Esophagus muscularis mucosa (tissue), 4 donors: Measurements from ENCODE around the gene RTN4. TPM values are rescaled to one million over a fixed set of nuclear protein-coding genes. Genes with fewer than 3 reads are reported as not detected.

ENCODE experiments used
- DNase-seq: peaks from one replicate; pipeline ENCODE4 v3.0.0-alpha.2; 2017; ENCODE audit errors: extremely low spot score
- H3K27ac ChIP-seq, 4 donors: fragments of 200-600 bp; sonication (generic); replicated peaks in 1 of 4; 1 replicate in 3 of 4; 2 replicates in 1 of 4; pipeline ENCODE4 v1.5.1; 2016 to 2019; ENCODE audit warnings: mild to moderate bottlenecking in 1 of 4
- H3K27me3 ChIP-seq, 4 donors: fragments of 200-600 bp; sonication (generic); one replicate each; pipeline versions ENCODE4 v1.5.1 to v1.6.0; 2016 to 2019
- H3K36me3 ChIP-seq, 4 donors: fragments of 200-600 bp; sonication (generic); one replicate each; pipeline ENCODE4 v1.5.1; 2016 to 2019
- H3K4me1 ChIP-seq, 4 donors: fragments of 200-600 bp; sonication (generic); one replicate each; pipeline ENCODE4 v1.5.1; 2016 to 2019
- H3K4me3 ChIP-seq, 4 donors: fragments of 200-600 bp; sonication (generic); 1 replicate in 2 of 4; 2 replicates in 2 of 4; pipeline ENCODE4 v1.5.1; 2016 to 2019; ENCODE audit warnings: mild to moderate bottlenecking in 4 of 4, moderate library complexity in 1 of 4
- H3K9me3 ChIP-seq, 4 donors: fragments of 200-600 bp; sonication (generic); 1 replicate in 3 of 4; 2 replicates in 1 of 4; pipeline ENCODE4 v1.5.1; 2016 to 2019
- CTCF ChIP-seq, 3 experiments: fragments of 200-600 bp in 2 of 3; fragments of 450-650 bp in 1 of 3; sonication (generic) in 2 of 3; IDR thresholded peaks; one replicate each; pipeline ENCODE4 v1.5.1; 2017 to 2019; ENCODE audit warnings: antibody characterized with exemption in 3 of 3, mild to moderate bottlenecking in 2 of 3, moderate library complexity in 1 of 3
- EP300 ChIP-seq: sonication (generic); formaldehyde crosslinking; IDR thresholded peaks from one replicate; pipeline ENCODE4 v1.6.1; 2017; ENCODE audit warnings: antibody characterized with exemption
- POLR2A ChIP-seq: fragments of 450-650 bp; IDR thresholded peaks from one replicate; pipeline ENCODE4 v1.6.1; 2017; ENCODE audit warnings: antibody characterized with exemption, moderate library complexity, mild to moderate bottlenecking, low read depth
- POLR2AphosphoS5 ChIP-seq, 2 donors: sonication (generic); formaldehyde crosslinking; IDR thresholded peaks; one replicate each; pipeline ENCODE4 v1.6.1; 2017; ENCODE audit warnings: antibody characterized with exemption in 2 of 2
- WGBS: methylation state at CpG from one replicate; pipeline ENCODE4 v1.1.5; 2018; 5-methylcytosine and 5-hydroxymethylcytosine counted together
- intact Hi-C: fragments of 100-400 bp; cut with DNase I; formaldehyde crosslinking; loops from one replicate; pipeline ENCODE4 v1.15.1; 2023
- total RNA-seq, 4 donors: library from RNA; depleted of rRNA; stranded (reverse); fragments of >200 nt; gene quantifications; one replicate each; pipeline versions ENCODE4 v1.1.0 to v1.2.1, GENCODE V29; 2016

RTN4 gene
- total RNA-seq, 4 donors from 2014 or later = 214 to 272 (median 251) TPM

- H3K27me3 ChIP-seq = no peaks in the 10 kb centered on the region
- H3K9me3 ChIP-seq = no peaks in the 10 kb centered on the region
- H3K27ac ChIP-seq = no peak overlapping the region
- no peak for TF ChIP-seq POLR2A
- TF ChIP-seq EP300 = no peak
- TF ChIP-seq CTCF (IDR thresholded peaks at IDR 0.05) = no peak
- no peak for TF ChIP-seq POLR2AphosphoS5 (IDR thresholded peaks at IDR 0.05)
- 63% methylated on average over 2 of the region's 2 CpGs for WGBS
- H3K4me1 ChIP-seq = peaks cover 41 to 96% (median 91%) of the 10 kb centered on the region in 4 donors
- H3K4me3 ChIP-seq = no peak overlapping the region
- H3K36me3 ChIP-seq = no peaks in the 10 kb centered on the region
- intact Hi-C loops = no loop called here
- no peak for DNase-seq
Observed at GRCh38 chr2:55027226-55027625, 23.0 kb downstream of the RTN4 start.

DNA sequence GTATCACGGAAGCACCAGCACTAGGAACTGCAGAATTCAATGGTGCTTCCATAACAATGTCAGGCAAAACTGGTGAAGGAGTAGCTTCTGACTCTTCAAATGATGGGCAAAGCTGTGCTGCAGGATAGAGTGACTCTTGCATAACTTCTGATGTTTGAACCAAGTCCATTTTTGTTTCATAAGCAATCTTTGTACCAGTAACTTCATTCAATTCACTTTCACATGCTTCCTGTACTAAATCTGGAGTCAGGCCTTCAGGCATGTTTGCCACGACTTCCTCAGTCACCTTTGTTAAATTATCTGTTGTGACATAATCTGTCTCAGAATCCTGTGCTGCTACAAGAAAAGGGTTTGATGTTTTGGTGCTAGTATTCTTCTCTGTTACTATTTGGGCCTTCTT is 24.0 kb downstream of the RTN4 start:
- Histone ChIP-seq H3K27ac (peak overlapping the region in 1 of 4 donors; percentile 24), H3K4me1 (peaks cover 41 to 96% (median 88%) of the 10 kb centered on the region in 4 donors), H3K27me3 (no peaks in the 10 kb centered on the region), H3K4me3 (no peak overlapping the region), H3K9me3 (no peaks in the 10 kb centered on the region), H3K36me3 (no peaks in the 10 kb centered on the region)
- intact Hi-C loops = no loop called here
- no peak for DNase-seq
- 31% methylated on average over 2 of the region's 2 CpGs for WGBS
- TF ChIP-seq EP300 (no peak), CTCF (IDR thresholded peaks at IDR 0.05) (no peak), POLR2AphosphoS5 (IDR thresholded peaks at IDR 0.05) (peak in 1 of 2 donors; percentile 9)

GRCh38 chr2:55025627-55026026 is 24.6 kb downstream of the RTN4 start:
- Histone ChIP-seq H3K27me3 (no peaks in the 10 kb centered on the region), H3K36me3 (peaks cover 0 to 2% (median 0%) of the 10 kb centered on the region in 4 donors), H3K27ac (no peak overlapping the region), H3K9me3 (no peaks in the 10 kb centered on the region), H3K4me1 (peaks cover 40 to 94% (median 82%) of the 10 kb centered on the region in 4 donors), H3K4me3 (no peak overlapping the region)
- intact Hi-C loops = no loop called here
- DNase-seq = no peak
- 74% methylated on average over 2 of the region's 2 CpGs for WGBS
- TF ChIP-seq EP300 (no peak), POLR2A (no peak), POLR2AphosphoS5 (IDR thresholded peaks at IDR 0.05) (no peak), CTCF (IDR thresholded peaks at IDR 0.05) (no peak)

GRCh38 chr2:55025082-55025481 is 25.2 kb downstream of the RTN4 start:
- no peaks in the 10 kb centered on the region for H3K27me3 ChIP-seq
- intact Hi-C loops = no loop called here
- DNase-seq = no peak
- TF ChIP-seq POLR2AphosphoS5 (IDR thresholded peaks at IDR 0.05) (no peak), POLR2A (no peak), CTCF (IDR thresholded peaks at IDR 0.05) (no peak), EP300 (no peak)
- H3K4me3 ChIP-seq = no peak overlapping the region
- H3K27ac ChIP-seq = no peak overlapping the region
- H3K4me1 ChIP-seq = peaks cover 38 to 89% (median 77%) of the 10 kb centered on the region in 4 donors
- WGBS = 81% methylated on average over 2 of the region's 2 CpGs
- H3K36me3 ChIP-seq = peaks cover 0 to 4% (median 0%) of the 10 kb centered on the region in 4 donors
- no peaks in the 10 kb centered on the region for H3K9me3 ChIP-seq

- peaks cover 0 to 6% (median 2%) of the 10 kb centered on the region in 4 donors for H3K36me3 ChIP-seq
- H3K9me3 ChIP-seq = no peaks in the 10 kb centered on the region
- no peak overlapping the region for H3K27ac ChIP-seq
- H3K4me3 ChIP-seq = no peak overlapping the region
- TF ChIP-seq CTCF (IDR thresholded peaks at IDR 0.05) (no peak), POLR2A (no peak), EP300 (no peak), POLR2AphosphoS5 (IDR thresholded peaks at IDR 0.05) (no peak)
- intact Hi-C loops = no loop called here
- WGBS = 77% methylated on average over 3 of the region's 3 CpGs
- H3K27me3 ChIP-seq = no peaks in the 10 kb centered on the region
- DNase-seq = no peak
- H3K4me1 ChIP-seq = peaks cover 27 to 77% (median 72%) of the 10 kb centered on the region in 4 donors
Observed at GRCh38 chr2:55022476-55022875, 27.8 kb downstream of the RTN4 start.
